ENCODE data around the gene CUX1.
"Not testable (repeated sequence)": the region's sequence is repeated elsewhere in the genome, so short reads cannot be mapped to it uniquely, and the experiment has no call there.

GRCh38 chr7:101929911-101930310, 112.5 kb downstream of the CUX1 start:
- TF ChIP-seq CTCF, EZH2 (IDR thresholded peaks at IDR 0.05): not testable (repeated sequence)

All from neural progenitor cell (in vitro differentiated cells).